GM18870 (cell line): ENCODE measurements around the gene SLC25A26.
A peak's percentile ranks its signal among the peaks of the same experiment; 100 is the strongest.

Experiments used
- ATAC-seq: cut with Tn5 transposase; IDR thresholded peaks from one replicate; pipeline ENCODE4 v1.9.1; 2021; ENCODE audit warnings: moderate library complexity; ENCODE audit not compliant: unreplicated experiment

The SLC25A26 gene, protein sequence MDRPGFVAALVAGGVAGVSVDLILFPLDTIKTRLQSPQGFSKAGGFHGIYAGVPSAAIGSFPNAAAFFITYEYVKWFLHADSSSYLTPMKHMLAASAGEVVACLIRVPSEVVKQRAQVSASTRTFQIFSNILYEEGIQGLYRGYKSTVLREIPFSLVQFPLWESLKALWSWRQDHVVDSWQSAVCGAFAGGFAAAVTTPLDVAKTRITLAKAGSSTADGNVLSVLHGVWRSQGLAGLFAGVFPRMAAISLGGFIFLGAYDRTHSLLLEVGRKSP

GRCh38 chr3:66220602-66221377 is at the start of gene SLC25A26:
Gene SLC25A26 (plus strand): TSS chr3:66221001. CDS start chr3:66221095, 94 bp downstream.
- peak; percentile 98 for ATAC-seq

DNA sequence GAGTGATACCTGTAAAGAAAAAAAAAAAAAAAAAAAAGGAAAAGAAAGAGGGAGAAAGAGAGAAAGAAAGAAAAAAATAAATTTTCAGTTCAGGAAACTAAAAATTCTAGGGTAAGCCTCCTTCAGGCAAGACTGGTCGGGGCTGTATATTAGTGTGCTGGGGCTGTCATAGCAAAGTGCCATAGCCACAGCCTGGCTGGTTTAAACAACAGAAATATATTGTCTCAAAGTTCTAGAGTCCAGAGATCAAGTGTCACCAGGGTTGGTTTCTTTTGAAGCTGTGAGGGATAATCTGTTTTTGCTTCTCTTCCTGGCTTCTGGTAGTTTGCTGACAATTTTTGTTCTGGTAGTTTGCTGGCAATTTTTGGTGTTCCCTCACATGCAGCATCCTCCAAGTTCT is 48.4 kb upstream of the SLC25A26 start:
- no peak for ATAC-seq

DNA sequence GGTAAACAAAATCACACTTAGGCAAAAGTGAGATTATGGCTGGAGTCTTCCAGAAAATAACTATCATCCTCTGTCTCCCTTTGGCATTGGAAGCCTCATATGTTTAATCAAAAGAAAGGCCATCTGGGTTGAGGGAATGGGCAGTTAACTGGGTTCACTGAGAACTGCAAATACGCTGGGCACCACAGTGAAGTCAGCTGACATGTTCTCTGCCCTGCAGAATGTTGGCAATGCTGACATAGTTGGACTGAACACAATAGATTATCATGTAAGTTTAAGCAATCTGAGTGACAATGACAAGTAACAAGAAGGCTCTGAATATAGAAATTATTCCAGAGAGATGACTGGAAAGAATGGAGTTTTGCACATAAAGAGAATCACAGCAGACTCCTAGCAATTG is 43.8 kb upstream of the SLC25A26 start:
- no peak for ATAC-seq

GRCh38 chr3:66178206-66178605 is 42.6 kb upstream of the SLC25A26 start:
- no peak for ATAC-seq

DNA sequence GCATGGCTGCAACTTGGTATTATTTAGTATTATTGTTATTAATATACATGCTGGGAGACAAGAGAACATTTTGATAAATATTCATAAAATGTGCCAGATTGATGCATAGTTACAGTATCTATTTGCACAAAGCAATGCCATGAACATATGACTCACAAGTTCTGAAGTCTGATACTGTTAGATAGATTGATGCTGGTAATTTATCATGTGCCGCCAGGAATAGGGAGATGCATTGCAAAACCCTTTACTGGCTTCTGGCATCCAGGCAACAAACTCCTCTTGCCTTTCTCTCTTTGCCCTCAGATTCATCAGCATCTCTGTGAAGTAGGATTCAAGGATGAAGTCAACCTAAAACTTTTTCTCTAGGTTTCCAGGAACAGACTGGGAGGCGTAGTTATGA is 41.0 kb upstream of the SLC25A26 start:
- ATAC-seq, result no peak

GRCh38 chr3:66181764-66182163 is 39.0 kb upstream of the SLC25A26 start:
- ATAC-seq, result no peak

- ATAC-seq, result no peak
Observed at GRCh38 chr3:66182246-66182645, 38.6 kb upstream of the SLC25A26 start.

- ATAC-seq, result no peak
Observed at GRCh38 chr3:66186545-66186944, 34.3 kb upstream of the SLC25A26 start.

DNA sequence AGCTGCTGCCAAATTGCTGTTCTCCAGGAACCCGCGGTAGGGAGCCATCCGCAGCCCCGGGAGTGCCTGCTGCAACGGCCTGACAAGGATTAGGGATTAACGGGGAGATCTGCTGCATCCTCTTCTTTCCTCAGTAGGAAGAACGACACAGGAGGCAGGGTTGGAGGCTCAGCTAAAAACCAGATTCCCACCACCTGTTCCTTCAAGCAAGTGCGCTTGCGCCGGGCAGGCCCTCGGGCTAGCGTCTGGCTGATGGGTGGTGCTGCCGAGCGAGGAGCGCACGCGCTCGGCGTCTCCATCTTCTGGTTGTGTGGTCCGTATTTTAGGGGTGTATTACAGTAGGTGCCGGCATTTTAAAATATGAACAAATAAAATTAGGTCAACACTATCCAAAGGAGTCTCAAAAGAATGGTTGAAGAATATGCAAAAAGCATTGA is 25.4 kb upstream of the SLC25A26 start:
- ATAC-seq, result no peak

DNA sequence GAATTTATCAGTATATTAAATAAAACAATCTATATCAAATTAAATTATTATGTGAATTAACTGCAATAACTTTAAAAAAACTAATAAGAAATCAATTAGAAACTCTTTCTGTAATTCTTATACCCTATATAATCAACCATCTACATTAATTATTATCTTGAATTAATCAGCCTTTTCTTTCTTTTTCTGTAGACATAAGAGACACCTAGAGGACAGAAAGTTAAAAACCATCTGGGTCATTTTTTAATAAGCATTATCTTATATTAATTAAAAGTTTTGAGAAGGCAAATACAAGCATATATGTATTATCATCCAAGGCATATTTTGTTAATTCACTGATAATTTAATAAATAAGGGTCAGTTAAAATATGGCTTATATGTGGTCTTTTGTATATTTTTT is 24.2 kb upstream of the SLC25A26 start:
- no peak for ATAC-seq

- no peak for ATAC-seq
Observed at GRCh38 chr3:66198437-66199088, 22.2 kb upstream of the SLC25A26 start.

DNA sequence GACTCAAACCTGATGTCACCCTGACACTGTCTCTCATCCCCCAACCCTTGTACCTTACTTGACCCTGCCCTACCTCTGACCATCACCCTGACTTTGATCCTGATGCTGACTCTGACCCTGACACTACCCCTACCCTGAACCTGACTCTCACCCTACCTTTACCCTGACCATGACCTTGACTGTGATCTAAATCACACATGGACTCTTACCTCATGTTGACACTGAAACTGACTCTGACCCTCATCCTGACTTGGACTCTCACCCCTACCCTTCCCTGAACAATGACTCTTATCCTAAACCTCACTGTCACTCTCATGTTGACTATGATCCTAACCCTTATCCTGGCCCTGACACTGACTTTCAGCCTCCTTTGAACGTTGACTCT is 21.7 kb upstream of the SLC25A26 start:
- no peak for ATAC-seq

GRCh38 chr3:66200147-66200546 is 20.7 kb upstream of the SLC25A26 start:
- no peak for ATAC-seq

DNA sequence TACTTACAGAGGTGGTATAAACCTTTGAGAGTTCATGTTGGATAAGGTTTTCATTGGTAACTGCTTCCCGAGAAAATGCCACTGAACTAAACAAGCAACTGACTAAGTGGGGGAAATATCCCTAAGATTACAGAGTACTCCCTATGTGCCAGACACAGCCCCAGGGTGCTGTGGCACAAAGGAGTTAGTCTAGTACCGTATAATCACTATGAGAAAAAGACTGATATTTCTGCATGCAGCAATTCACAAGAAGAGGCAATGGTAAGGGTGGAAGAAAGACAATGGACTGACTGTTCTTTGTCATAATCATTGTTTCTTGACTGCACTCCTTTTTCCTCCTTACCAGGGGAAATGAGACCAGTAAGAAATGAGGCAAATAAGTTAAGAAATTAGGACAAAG is 20.0 kb upstream of the SLC25A26 start:
- no peak for ATAC-seq

DNA sequence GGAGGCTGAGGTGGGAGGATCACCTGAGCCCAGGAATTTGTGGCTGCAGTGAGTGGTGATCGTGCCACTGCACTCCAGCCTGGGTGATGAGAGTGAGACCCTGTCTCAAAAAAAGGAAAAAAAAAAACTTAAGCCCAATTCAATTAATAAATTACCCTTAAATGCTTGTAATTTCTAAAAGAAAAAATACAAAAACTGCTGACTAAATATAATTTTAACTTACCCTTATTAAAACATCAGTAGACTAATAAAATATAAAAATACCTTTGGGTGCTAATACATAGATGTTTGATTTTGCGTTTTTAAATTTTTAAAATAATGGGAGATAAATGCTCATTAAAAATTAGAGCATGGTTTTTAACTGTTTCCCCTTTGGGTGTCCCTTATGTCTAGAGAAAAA is 17.5 kb upstream of the SLC25A26 start:
- no peak for ATAC-seq

DNA sequence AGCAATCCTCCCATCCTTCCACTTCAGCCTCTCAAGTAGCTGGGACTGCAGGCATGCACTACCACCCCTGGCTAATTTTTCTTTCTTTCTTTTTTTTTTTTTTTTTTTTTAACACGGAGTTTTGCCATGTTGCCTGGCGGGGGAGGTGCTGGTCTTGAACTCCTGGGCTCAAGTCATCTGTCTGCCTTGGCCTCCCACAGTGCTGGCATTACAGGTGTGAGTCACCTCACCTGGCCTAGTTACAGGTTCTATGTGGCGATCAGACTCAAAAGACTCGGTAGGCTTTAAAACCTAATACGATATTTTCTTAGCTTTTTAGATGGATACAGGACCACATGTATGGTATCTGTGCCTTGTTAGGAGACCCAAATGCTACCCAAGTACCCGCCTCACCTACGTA is 14.0 kb upstream of the SLC25A26 start:
- ATAC-seq, result no peak

DNA sequence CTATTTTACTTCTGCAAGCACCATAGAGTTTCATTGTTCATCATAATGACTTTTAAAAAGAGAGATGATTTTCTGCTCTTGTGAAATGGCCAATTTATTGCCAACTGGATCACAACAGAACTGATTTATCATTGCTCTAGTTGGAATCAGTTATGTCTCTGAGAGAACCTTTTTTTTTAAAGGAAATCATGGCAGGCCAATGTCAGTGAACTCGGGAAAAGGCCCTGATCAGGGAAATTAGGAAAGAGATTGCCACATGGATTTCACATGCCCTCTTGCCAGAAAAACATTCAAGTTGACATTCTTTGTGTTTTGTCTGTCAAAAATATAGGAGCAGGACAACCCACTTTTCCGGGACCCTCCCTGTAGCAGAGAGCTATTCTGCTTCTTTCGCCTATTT is 12.6 kb upstream of the SLC25A26 start:
- no peak for ATAC-seq

DNA sequence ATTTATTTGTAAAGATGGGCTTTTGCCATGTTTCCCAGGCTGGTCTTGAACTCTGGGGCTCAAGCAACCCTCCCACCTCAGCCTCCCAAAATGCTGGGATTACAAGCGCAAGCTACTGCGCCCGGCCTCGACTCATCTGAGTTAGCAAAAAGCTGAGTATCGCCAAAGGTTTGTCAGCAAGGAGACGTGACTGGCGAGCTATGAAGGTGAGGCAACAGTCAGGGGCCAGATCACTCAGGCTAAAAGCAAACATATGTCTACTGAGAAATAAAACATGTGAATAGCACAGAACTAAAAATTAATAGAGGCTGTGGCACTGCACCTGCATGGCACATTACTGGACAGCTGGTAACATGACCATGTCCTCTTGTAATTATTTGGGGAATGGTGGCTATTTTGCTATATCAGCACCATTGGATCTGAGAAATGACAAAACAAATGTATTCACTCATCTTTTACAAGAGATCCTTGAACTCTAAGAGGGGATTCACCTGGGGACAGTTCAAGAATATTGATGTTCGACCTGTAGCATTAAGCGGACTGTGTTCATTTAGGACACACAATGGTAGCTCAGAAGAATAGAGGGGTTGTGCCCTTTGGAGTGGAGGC is 10.0 kb upstream of the SLC25A26 start:
- no peak for ATAC-seq

GRCh38 chr3:66211779-66212178 is 9.0 kb upstream of the SLC25A26 start:
- ATAC-seq, result no peak

GRCh38 chr3:66215106-66215505 is 5.7 kb upstream of the SLC25A26 start:
- ATAC-seq, result no peak

GRCh38 chr3:66220066-66220465 is 735 bp upstream of the SLC25A26 start:
- ATAC-seq, result no peak

DNA sequence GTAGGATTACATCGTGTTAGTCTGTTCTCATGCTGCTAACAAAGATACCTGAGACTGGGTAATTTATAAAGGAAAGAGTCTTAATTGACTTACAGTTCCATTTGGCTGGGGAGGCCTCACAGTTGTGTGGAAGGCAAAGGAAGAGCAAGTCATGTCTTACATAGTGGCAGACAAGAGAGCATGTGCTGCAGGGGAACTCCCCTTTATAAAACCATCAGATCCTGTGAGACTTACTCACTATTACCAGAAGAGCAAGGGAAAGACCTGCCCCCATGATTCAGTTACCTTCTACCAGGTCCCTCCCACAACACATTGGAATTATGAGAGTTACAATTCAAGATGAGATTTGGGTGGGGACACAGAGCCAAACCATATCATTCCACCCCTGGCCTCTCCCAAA is 3.4 kb downstream of the SLC25A26 start:
- no peak for ATAC-seq
